CD4-positive, alpha-beta memory T cell (primary cell): ENCODE measurements around the gene ROGDI. TPM values are rescaled to one million over a fixed set of nuclear protein-coding genes. Genes with fewer than 3 reads are reported as not detected.

Experiments used
- CTCF ChIA-PET: fragments of 350-600 bp; sonication (Branson Sonifier 250); formaldehyde crosslinking; loops from one replicate; lab custom pipeline; 2021; ENCODE audit warnings: inconsistent platforms; ENCODE audit not compliant: partially characterized antibody; lab: Charles Lee
- POLR2A ChIA-PET: fragments of 350-600 bp; sonication (Branson Sonifier 250); formaldehyde crosslinking; loops from one replicate; lab custom pipeline; 2021; ENCODE audit not compliant: partially characterized antibody; lab: Charles Lee
- DNase-seq, 5 donors: peaks; one replicate each; pipeline versions ENCODE4 v3.0.0 to v3.0.0-alpha.2; 2020 to 2022; ENCODE audit warnings: mixed read lengths in 1 of 5
- H3K27ac ChIP-seq: one replicate; pipeline ENCODE4 v1.7.0; 2013; ENCODE audit warnings: low read depth, low read length
- H3K27me3 ChIP-seq: 2 replicates; pipeline ENCODE4 v1.7.0; 2013; ENCODE audit warnings: mild to moderate bottlenecking, low read length, moderate library complexity; ENCODE audit not compliant: insufficient read depth
- H3K36me3 ChIP-seq: 2 replicates; pipeline ENCODE4 v1.7.0; 2013; ENCODE audit warnings: mild to moderate bottlenecking, low read length, moderate library complexity; ENCODE audit not compliant: insufficient read depth
- H3K4me1 ChIP-seq: 2 replicates; pipeline ENCODE4 v1.7.0; 2013; ENCODE audit warnings: mild to moderate bottlenecking, low read length, moderate library complexity; ENCODE audit not compliant: insufficient read depth
- H3K4me3 ChIP-seq, 2 donors: one replicate each; pipeline ENCODE4 v1.7.0; 2013; ENCODE audit warnings: low read length in 2 of 2, mild to moderate bottlenecking in 1 of 2
- H3K9me3 ChIP-seq, 2 donors: one replicate each; pipeline ENCODE4 v1.7.0; 2013; ENCODE audit warnings: low read length in 2 of 2, control low read depth in 1 of 2; ENCODE audit not compliant: control insufficient read depth in 1 of 2
- H3K27ac Mint-ChIP-seq, 7 donors: one replicate each; pipeline ENCODE4 v1.8.0; 2020 to 2021; ENCODE audit warnings: mixed read lengths in 7 of 7, mild to moderate bottlenecking in 6 of 7, inconsistent platforms in 3 of 7, moderate library complexity in 3 of 7
- H3K27me3 Mint-ChIP-seq, 2 donors: one replicate each; pipeline ENCODE4 v1.8.0; 2020 to 2021; ENCODE audit warnings: mixed read lengths in 2 of 2
- H3K36me3 Mint-ChIP-seq, 2 donors: one replicate each; pipeline ENCODE4 v1.8.0; 2020 to 2021; ENCODE audit warnings: mixed read lengths in 2 of 2, inconsistent platforms in 1 of 2, mild to moderate bottlenecking in 1 of 2
- H3K4me1 Mint-ChIP-seq, 4 donors: one replicate each; pipeline ENCODE4 v1.8.0; 2020 to 2021; ENCODE audit warnings: mixed read lengths in 4 of 4, mild to moderate bottlenecking in 1 of 4
- H3K4me3 Mint-ChIP-seq, 8 donors: one replicate each; pipeline ENCODE4 v1.8.0; 2020 to 2021; ENCODE audit warnings: mixed read lengths in 8 of 8, mild to moderate bottlenecking in 7 of 8, moderate library complexity in 6 of 8, inconsistent platforms in 3 of 8
- H3K9me3 Mint-ChIP-seq, 8 donors: one replicate each; pipeline ENCODE4 v1.8.0; 2020 to 2021; ENCODE audit warnings: mixed read lengths in 8 of 8, mild to moderate bottlenecking in 5 of 8, inconsistent platforms in 3 of 8, moderate library complexity in 1 of 8
- intact Hi-C: fragments of 100-400 bp; cut with micrococcal nuclease; formaldehyde crosslinking; loops from one replicate; pipeline ENCODE4 v1.15.1; 2023
- polyA plus RNA-seq, 2 donors: library from polyadenylated mRNA; unstranded; fragments of 300-500 nt; fragmentation: Illumina TruSeq; gene quantifications; one replicate each; pipeline ENCODE4 v1.2.3, GENCODE V29; 2021
- total RNA-seq, 2 experiments: library from RNA; stranded (reverse); gene quantifications; one replicate each; pipeline ENCODE4 v1.2.3, GENCODE V29; 2021

ROGDI gene
- total and polyA plus RNA-seq, 4 experiments from 2014 or later: 8.6 to 19.1 (median 9.8) TPM

DNA sequence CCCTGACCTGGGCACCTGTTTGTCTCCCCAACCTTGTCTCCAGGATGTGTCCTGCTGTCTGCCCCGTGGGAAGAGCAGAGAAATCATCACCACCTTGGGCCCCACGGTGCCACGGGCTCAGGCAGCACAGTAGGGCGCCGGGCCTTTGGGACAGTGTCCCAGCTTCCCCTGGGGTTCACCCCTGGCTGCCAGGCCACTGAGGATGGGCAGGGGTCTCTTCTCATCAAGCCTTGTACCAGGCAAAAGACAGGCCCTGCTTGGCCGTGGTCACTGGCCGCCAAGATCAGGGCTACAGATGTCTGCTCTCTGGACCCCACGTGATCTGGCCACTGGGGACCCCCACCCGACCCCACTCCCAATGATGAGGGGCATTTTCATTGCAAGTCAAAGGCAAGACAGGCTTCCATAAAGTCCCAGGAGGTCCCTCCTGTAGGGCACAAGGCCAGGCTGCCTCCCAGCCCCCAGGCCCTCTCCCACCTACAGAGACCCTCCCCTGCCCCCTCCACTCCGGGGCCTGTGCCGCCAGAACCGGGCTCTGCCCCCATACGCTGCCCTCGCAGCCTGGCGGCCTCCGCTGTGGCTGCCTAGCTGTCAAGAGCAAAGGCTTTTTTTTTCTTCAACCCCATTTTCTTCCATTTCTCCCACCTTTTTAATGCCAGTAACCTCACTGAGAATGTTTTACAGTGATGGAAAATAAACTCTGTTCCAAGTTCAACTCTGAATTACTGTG lies 53.6 kb downstream of the ROGDI start:
- intact Hi-C loops: no loop called here
- Histone ChIP-seq H3K36me3 (peaks cover 26% of the 10 kb centered on the region), H3K27ac (no peak overlapping the region), H3K9me3 (no peaks in the 10 kb centered on the region), H3K4me3 (no peak overlapping the region), H3K4me1 (no peaks in the 10 kb centered on the region), H3K27me3 (no peaks in the 10 kb centered on the region)
- Mint-ChIP-seq H3K9me3 (no peaks in the 10 kb centered on the region), H3K4me3 (peak overlapping the region in 1 of 8 donors; percentile 13), H3K27me3 (no peaks in the 10 kb centered on the region), H3K36me3 (peaks cover 14 to 21% of the 10 kb centered on the region in 2 donors), H3K4me1 (peaks cover 1 to 19% (median 8%) of the 10 kb centered on the region in 4 donors), H3K27ac (peak overlapping the region in 5 of 7 donors; percentile 32 to 78 (median 43))
- CTCF ChIA-PET: interaction anchor here (0.7 kb wide), 1 partner anchor 18 kb away, joined by 3 read pairs; no protein-coding TSS in a partner anchor
- POLR2A ChIA-PET: interaction anchor here (1.3 kb wide), 1 partner anchor 13 kb away, joined by 3 read pairs; no protein-coding TSS in a partner anchor
- DNase-seq: no peak

DNA sequence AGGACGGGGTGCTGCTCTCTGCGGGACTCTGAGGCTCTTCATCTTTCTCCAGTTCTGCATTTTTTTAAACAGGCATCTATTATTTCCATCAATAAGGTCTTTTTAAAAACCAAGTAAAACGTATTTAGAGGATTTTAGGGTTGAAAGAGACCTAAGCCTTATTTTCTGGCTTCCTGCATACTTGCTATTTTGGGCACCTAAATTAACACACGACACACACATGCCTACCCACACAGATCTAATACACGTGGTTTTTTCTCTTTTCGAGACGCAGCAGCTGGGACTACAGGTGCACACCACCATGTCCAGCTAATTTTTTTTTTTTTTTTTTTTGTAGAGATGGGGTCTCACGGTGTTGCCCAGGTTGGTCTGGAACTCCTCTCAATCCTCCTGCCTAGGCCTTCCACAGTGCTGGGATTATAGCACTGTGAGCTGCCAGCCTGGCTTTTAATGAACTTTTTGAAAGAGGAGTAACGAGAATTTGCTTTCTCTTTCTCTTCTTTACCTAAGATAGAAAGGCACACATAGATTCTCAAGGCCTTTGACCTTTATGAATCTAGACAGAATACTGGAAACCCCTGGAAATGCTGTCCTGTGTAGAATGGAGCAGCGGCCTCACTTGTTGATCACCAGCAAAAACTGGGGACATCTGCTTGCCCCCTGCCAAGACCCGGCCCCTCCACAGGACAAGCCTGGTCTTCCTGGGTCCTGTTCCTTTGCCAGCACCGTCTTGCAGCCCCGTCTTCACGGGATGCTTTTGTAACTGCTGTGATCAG lies 54.3 kb downstream of the ROGDI start:
- CTCF ChIA-PET: interaction anchor here (0.7 kb wide), 1 partner anchor 19 kb away, joined by 3 read pairs; no protein-coding TSS in a partner anchor
- H3K9me3 ChIP-seq: no peaks in the 10 kb centered on the region
- no peak overlapping the region for H3K4me3 ChIP-seq
- H3K4me1 Mint-ChIP-seq: peaks cover 5 to 25% (median 13%) of the 10 kb centered on the region in 4 donors
- peak overlapping the region in 2 of 8 donors; percentile 22 to 63 for H3K4me3 Mint-ChIP-seq
- H3K36me3 ChIP-seq: peaks cover 20% of the 10 kb centered on the region
- POLR2A ChIA-PET: interaction anchor here (1.0 to 1.4 kb wide), 4 partner anchors 12 to 19 kb away, joined by 3 to 6 read pairs (median 3); partner anchors contain the start of genes ANKS3, DNAAF8 and ZNF500
- H3K36me3 Mint-ChIP-seq: peaks cover 10 to 15% of the 10 kb centered on the region in 2 donors
- DNase-seq: no peak
- no peaks in the 10 kb centered on the region for H3K4me1 ChIP-seq
- H3K27ac ChIP-seq: no peak overlapping the region
- peaks cover 0 to 2% of the 10 kb centered on the region in 2 donors for H3K27me3 Mint-ChIP-seq
- peak overlapping the region in 6 of 7 donors; percentile 15 to 82 (median 56) for H3K27ac Mint-ChIP-seq
- no peaks in the 10 kb centered on the region for H3K27me3 ChIP-seq
- intact Hi-C loops: no loop called here
- no peaks in the 10 kb centered on the region for H3K9me3 Mint-ChIP-seq

DNA sequence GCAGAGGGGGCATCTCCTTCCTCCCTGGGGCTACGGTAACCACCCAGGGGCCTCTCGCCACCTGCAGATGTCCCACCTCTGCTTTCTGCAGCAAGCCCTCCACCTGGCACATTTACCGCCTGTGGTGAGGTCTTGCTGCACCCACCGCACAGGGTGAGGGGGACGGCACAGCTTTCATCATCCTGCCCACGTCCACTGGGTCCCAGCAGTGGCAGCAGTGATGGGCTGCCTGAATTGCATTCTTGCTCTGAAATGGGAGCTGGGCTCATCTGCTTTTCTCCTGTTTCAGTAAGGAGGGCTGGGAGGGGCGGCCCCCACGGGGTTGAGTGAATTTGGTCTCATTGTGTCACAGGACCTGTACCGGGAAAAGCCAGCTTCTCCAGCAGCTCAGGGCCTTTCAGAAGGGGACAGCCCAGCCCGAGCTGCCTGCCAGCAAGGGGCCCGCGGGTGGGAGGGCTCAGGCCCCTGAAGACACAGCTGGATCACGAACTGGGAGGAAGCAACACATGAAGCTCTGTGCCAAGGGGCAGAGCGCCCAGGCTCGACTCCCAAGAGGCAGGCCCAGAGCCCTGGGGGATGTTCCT lies 55.4 kb downstream of the ROGDI start:
- no peaks in the 10 kb centered on the region for H3K9me3 ChIP-seq
- peaks cover 13% of the 10 kb centered on the region for H3K36me3 ChIP-seq
- Mint-ChIP-seq H3K4me3 (no peak overlapping the region), H3K9me3 (no peaks in the 10 kb centered on the region), H3K27me3 (peaks cover 0 to 3% of the 10 kb centered on the region in 2 donors), H3K36me3 (peaks cover 8 to 10% of the 10 kb centered on the region in 2 donors), H3K4me1 (peaks cover 5 to 30% (median 16%) of the 10 kb centered on the region in 4 donors), H3K27ac (no peak overlapping the region)
- no peak overlapping the region for H3K27ac ChIP-seq
- DNase-seq: no peak
- no peaks in the 10 kb centered on the region for H3K27me3 ChIP-seq
- H3K4me1 ChIP-seq: no peaks in the 10 kb centered on the region
- intact Hi-C loops: no loop called here
- ChIA-PET POLR2A (interaction anchor here (1.0 to 1.4 kb wide), 4 partner anchors 11 to 20 kb away, joined by 3 to 6 read pairs (median 3); partner anchors contain the start of genes ANKS3, DNAAF8 and ZNF500), CTCF (no interaction called here)
- H3K4me3 ChIP-seq: no peak overlapping the region

Other genes starting within 250 kb of the ROGDI start
- under 1 TPM; 0.29 to 0.33 TPM for gene C16orf96, start 246.3 kb downstream of the ROGDI start, total RNA-seq
- not detected for gene C16orf96, start 246.3 kb downstream of the ROGDI start, polyA plus RNA-seq
- 10 to 100 TPM; 30.1 to 41.0 TPM for gene UBALD1, start 187.7 kb downstream of the ROGDI start, total RNA-seq
- 1 to 10 TPM; 2.4 to 4.8 TPM for gene UBALD1, start 187.7 kb downstream of the ROGDI start, polyA plus RNA-seq
- gene MGRN1, start 177.8 kb downstream of the ROGDI start, total RNA-seq: 10 to 100 TPM; 62.2 to 64.1 TPM
- 1 to 10 TPM; 1.2 to 7.7 TPM for gene MGRN1, start 177.8 kb downstream of the ROGDI start, polyA plus RNA-seq
- 10 to 100 TPM; 52.4 to 53.7 TPM for gene NUDT16L1, start 109.1 kb downstream of the ROGDI start, total RNA-seq
- gene NUDT16L1, start 109.1 kb downstream of the ROGDI start, polyA plus RNA-seq: 100 to 1,000 TPM in 1 of 2 donors, 10 to 100 TPM in 1; 80.1 to 125 TPM
- gene ANKS3, start 68.4 kb downstream of the ROGDI start, total RNA-seq: 10 to 100 TPM; 28.5 to 33.9 TPM
- 1 to 10 TPM in 1 of 2 donors, under 1 TPM in 1; 0.91 to 5.7 TPM for gene ANKS3, start 68.4 kb downstream of the ROGDI start, polyA plus RNA-seq
- gene DNAAF8, start 68.1 kb downstream of the ROGDI start, total RNA-seq: under 1 TPM; 0.12 to 0.64 TPM
- gene DNAAF8, start 68.1 kb downstream of the ROGDI start, polyA plus RNA-seq: under 1 TPM in 1 of 2 donors, not detected in 1; 0.11 TPM
- 10 to 100 TPM; 33.9 to 35.6 TPM for gene ZNF500, start 35.5 kb downstream of the ROGDI start, total RNA-seq
- 10 to 100 TPM in 1 of 2 donors, 1 to 10 TPM in 1; 7.9 to 13.0 TPM for gene ZNF500, start 35.5 kb downstream of the ROGDI start, polyA plus RNA-seq
- gene SEPTIN12, start 14.3 kb downstream of the ROGDI start, total RNA-seq: not detected
- gene SEPTIN12, start 14.3 kb downstream of the ROGDI start, polyA plus RNA-seq: not detected
- not detected for gene SMIM22, start 7.3 kb downstream of the ROGDI start, total RNA-seq
- not detected for gene SMIM22, start 7.3 kb downstream of the ROGDI start, polyA plus RNA-seq
- gene GLYR1, start 44.7 kb upstream of the ROGDI start, total RNA-seq: 100 to 1,000 TPM; 117 to 121 TPM
- gene GLYR1, start 44.7 kb upstream of the ROGDI start, polyA plus RNA-seq: 10 to 100 TPM; 22.8 to 44.6 TPM
- gene UBN1, start 44.8 kb upstream of the ROGDI start, total RNA-seq: 10 to 100 TPM; 40.4 to 42.7 TPM
- 10 to 100 TPM in 1 of 2 donors, 1 to 10 TPM in 1; 6.0 to 17.5 TPM for gene UBN1, start 44.8 kb upstream of the ROGDI start, polyA plus RNA-seq
- gene PPL, start 134.5 kb upstream of the ROGDI start, total RNA-seq: not detected
- gene PPL, start 134.5 kb upstream of the ROGDI start, polyA plus RNA-seq: under 1 TPM in 1 of 2 donors, not detected in 1; 0.39 TPM
- gene SEC14L5, start 155.7 kb upstream of the ROGDI start, total RNA-seq: not detected
- not detected for gene SEC14L5, start 155.7 kb upstream of the ROGDI start, polyA plus RNA-seq
- 10 to 100 TPM; 30.7 to 33.2 TPM for gene NAGPA, start 231.3 kb upstream of the ROGDI start, total RNA-seq
- 10 to 100 TPM; 32.2 to 36.8 TPM for gene NAGPA, start 231.3 kb upstream of the ROGDI start, polyA plus RNA-seq